Spinal cord (tissue), 10 donors: Measurements from ENCODE around the gene PIAS2. TPM values are rescaled to one million over a fixed set of nuclear protein-coding genes. Genes with fewer than 3 reads are reported as not detected.

Source experiments
- DNase-seq, 6 donors: peaks; one replicate each; pipeline versions ENCODE4 v3.0.0 to v3.0.0-alpha.2; 2013 to 2015; ENCODE audit warnings: low spot score in 6 of 6, low read depth in 4 of 6
- H3K27ac ChIP-seq: one replicate; pipeline ENCODE4 v1.5.1; 2013; ENCODE audit warnings: low read depth, low read length, control low read depth
- H3K27me3 ChIP-seq: one replicate; pipeline ENCODE4 v1.6.1; 2013; ENCODE audit warnings: low read length; ENCODE audit not compliant: control insufficient read depth, insufficient read depth
- H3K36me3 ChIP-seq: one replicate; pipeline ENCODE4 v1.6.1; 2013; ENCODE audit warnings: low read length; ENCODE audit not compliant: control insufficient read depth, insufficient read depth
- H3K4me1 ChIP-seq: one replicate; pipeline ENCODE4 v1.6.1; 2013; ENCODE audit warnings: low read length; ENCODE audit not compliant: control insufficient read depth, insufficient read depth
- H3K4me3 ChIP-seq: one replicate; pipeline ENCODE4 v1.5.1; 2013; ENCODE audit warnings: low read depth, low read length, control low read depth
- H3K9me3 ChIP-seq: one replicate; pipeline ENCODE4 v1.6.1; 2013; ENCODE audit warnings: low read length; ENCODE audit not compliant: control insufficient read depth, insufficient read depth
- WGBS: methylation state at CpG from one replicate; pipeline ENCODE4 v1.1.5; 2013; ENCODE audit warnings: missing lambda C conversion rate; ENCODE audit not compliant: insufficient coverage; 5-methylcytosine and 5-hydroxymethylcytosine counted together
- polyA plus RNA-seq, 2 donors: library from polyadenylated mRNA; unstranded; fragments of 120-200 nt; gene quantifications; one replicate each; pipeline ENCODE4 v1.2.1, GENCODE V29; 2013; ENCODE audit not compliant: insufficient read length in 2 of 2
- total RNA-seq, 2 donors: library from RNA; depleted of rRNA in 1 of 2; stranded (reverse); fragments of 120-200 nt in 1 of 2; fragments of >200 nt in 1 of 2; gene quantifications; one replicate each; pipeline versions ENCODE4 v1.2.3 to v1.2.4, GENCODE V29; 2013 to 2014
- donor health status: healthy.

PIAS2 gene
- total and polyA plus RNA-seq, 4 donors: 26.9 to 59.8 (median 38.1) TPM

GRCh38 chr18:46909497-46909896 lies 7.8 kb downstream of the PIAS2 start:
- H3K4me3 ChIP-seq: no peak overlapping the region
- H3K27ac ChIP-seq: no peak overlapping the region
- no peaks in the 10 kb centered on the region for H3K36me3 ChIP-seq
- no peaks in the 10 kb centered on the region for H3K4me1 ChIP-seq
- no CpG with 5 or more reads among the region's 3 CpGs for WGBS
- peaks cover 4% of the 10 kb centered on the region for H3K9me3 ChIP-seq
- DNase-seq: no peak
- H3K27me3 ChIP-seq: no peaks in the 10 kb centered on the region

- no peak for DNase-seq
- Histone ChIP-seq H3K27me3 (no peaks in the 10 kb centered on the region), H3K4me1 (no peaks in the 10 kb centered on the region), H3K27ac (no peak overlapping the region), H3K9me3 (peaks cover 4% of the 10 kb centered on the region), H3K4me3 (no peak overlapping the region), H3K36me3 (peaks cover 12% of the 10 kb centered on the region)
- WGBS: no CpG with 5 or more reads among the region's 3 CpGs
Measured at GRCh38 chr18:46903406-46903805, 13.9 kb downstream of the PIAS2 start.

DNA sequence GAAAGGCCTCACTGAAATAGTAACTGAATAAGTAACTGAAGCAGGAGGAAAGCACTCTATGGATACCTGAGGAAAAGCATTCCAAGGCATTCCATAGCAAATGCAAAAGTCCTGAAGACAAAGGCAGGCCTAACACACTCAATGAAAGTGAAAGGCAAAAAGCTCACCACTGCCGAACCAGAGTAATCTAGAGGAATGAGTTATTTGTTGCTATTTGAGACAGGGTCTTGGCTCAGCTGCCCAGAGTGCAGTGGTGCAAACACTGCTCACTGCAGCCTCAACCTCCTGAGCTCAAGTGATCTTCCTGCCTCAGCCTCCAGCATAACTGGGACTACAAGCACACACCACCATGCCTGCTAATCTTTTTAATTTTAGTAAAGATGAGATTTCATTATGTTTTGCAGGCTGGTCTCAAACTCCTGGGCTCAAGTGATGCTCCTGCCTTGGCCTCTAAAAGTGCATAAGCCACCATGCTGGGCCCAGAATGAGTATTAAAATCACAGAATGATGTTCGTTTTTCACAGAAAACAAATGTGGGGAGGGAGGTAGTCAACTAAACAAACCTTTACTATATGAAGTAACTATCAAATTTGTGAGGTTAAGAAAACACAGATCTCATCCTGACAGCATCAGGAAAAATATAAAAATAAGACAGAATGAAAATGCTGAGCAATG lies 17.9 kb downstream of the PIAS2 start:
- no peak for DNase-seq
- H3K27me3 ChIP-seq: no peaks in the 10 kb centered on the region
- no peaks in the 10 kb centered on the region for H3K9me3 ChIP-seq
- no peak overlapping the region for H3K27ac ChIP-seq
- no CpG with 5 or more reads among the region's 2 CpGs for WGBS
- H3K36me3 ChIP-seq: peaks cover 12% of the 10 kb centered on the region
- H3K4me3 ChIP-seq: no peak overlapping the region
- no peaks in the 10 kb centered on the region for H3K4me1 ChIP-seq

- Histone ChIP-seq H3K36me3 (peaks cover 3% of the 10 kb centered on the region), H3K4me1 (no peaks in the 10 kb centered on the region), H3K27me3 (no peaks in the 10 kb centered on the region), H3K27ac (no peak overlapping the region), H3K4me3 (no peak overlapping the region), H3K9me3 (no peaks in the 10 kb centered on the region)
- WGBS: no CpG with 5 or more reads among the region's 2 CpGs
- DNase-seq: no peak
Measured at GRCh38 chr18:46894124-46894523, 23.2 kb downstream of the PIAS2 start.

- no peak overlapping the region for H3K4me3 ChIP-seq
- no peaks in the 10 kb centered on the region for H3K4me1 ChIP-seq
- no peak overlapping the region for H3K27ac ChIP-seq
- no peaks in the 10 kb centered on the region for H3K27me3 ChIP-seq
- 100% methylated on average over 1 of the region's 1 CpG for WGBS
- H3K36me3 ChIP-seq: peaks cover 3% of the 10 kb centered on the region
- H3K9me3 ChIP-seq: peaks cover 2% of the 10 kb centered on the region
- DNase-seq: no peak
Measured at GRCh38 chr18:46893360-46893759, 23.9 kb downstream of the PIAS2 start.

DNA sequence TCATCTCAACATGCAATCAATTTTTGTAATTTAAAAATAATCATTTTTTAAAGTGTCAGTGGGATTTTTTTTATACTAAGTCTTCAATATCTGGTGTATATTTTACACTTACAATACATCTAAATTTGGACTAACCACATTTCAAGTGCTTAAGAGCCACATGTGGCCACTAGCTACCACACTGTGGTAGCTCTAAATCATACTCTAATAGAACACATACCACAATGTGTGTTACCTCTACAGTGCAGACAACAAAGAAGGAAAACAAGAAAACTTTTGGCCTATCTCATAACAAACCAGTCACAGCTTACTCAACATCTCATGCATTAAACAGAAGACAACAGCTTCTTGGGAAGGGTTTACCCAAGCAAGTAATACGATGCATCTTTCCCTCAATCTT lies 24.5 kb downstream of the PIAS2 start:
- Histone ChIP-seq H3K36me3 (peaks cover 3% of the 10 kb centered on the region), H3K4me3 (no peak overlapping the region), H3K27me3 (no peaks in the 10 kb centered on the region), H3K9me3 (peaks cover 6% of the 10 kb centered on the region), H3K27ac (no peak overlapping the region), H3K4me1 (no peaks in the 10 kb centered on the region)
- no peak for DNase-seq
- no CpG with 5 or more reads among the region's 1 CpG for WGBS

GRCh38 chr18:46891742-46892214 lies 25.5 kb downstream of the PIAS2 start:
- no peak for DNase-seq
- WGBS: 83% methylated on average over 1 of the region's 3 CpGs
- H3K4me1 ChIP-seq: no peaks in the 10 kb centered on the region
- H3K36me3 ChIP-seq: peaks cover 3% of the 10 kb centered on the region
- H3K4me3 ChIP-seq: no peak overlapping the region
- peaks cover 10% of the 10 kb centered on the region for H3K9me3 ChIP-seq
- no peak overlapping the region for H3K27ac ChIP-seq
- H3K27me3 ChIP-seq: no peaks in the 10 kb centered on the region

- DNase-seq: no peak
- Histone ChIP-seq H3K27me3 (no peaks in the 10 kb centered on the region), H3K9me3 (peaks cover 10% of the 10 kb centered on the region), H3K27ac (no peak overlapping the region), H3K36me3 (peaks cover 3% of the 10 kb centered on the region), H3K4me1 (no peaks in the 10 kb centered on the region), H3K4me3 (no peak overlapping the region)
- WGBS: no CpG with 5 or more reads among the region's 1 CpG
Measured at GRCh38 chr18:46888965-46889364, 28.3 kb downstream of the PIAS2 start.

- Histone ChIP-seq H3K9me3 (peaks cover 10% of the 10 kb centered on the region), H3K36me3 (peaks cover 3% of the 10 kb centered on the region), H3K4me1 (no peaks in the 10 kb centered on the region), H3K4me3 (no peak overlapping the region), H3K27ac (no peak overlapping the region), H3K27me3 (no peaks in the 10 kb centered on the region)
- DNase-seq: no peak
- WGBS: 100% methylated on average over 1 of the region's 2 CpGs
Measured at GRCh38 chr18:46886893-46887292, 30.4 kb downstream of the PIAS2 start.

DNA sequence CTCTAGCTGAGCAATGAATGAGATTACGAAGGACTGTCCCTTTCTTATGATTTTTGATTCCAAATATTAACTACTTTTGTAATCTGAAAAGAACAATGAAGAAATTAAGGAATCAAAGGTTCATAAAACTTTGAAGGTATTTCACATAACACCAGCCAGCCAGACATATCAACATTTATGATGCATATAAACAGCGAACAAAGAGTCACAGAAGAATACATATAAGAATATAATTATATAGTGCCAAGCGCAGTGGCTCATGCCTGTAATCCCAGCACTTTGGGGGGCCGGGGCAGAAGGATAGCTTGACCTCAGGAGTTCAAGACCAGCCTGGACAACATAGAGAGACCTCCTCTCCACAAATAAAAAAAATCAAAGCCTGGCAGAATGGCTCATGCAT lies 34.1 kb downstream of the PIAS2 start:
- Histone ChIP-seq H3K4me1 (no peaks in the 10 kb centered on the region), H3K27ac (no peak overlapping the region), H3K9me3 (peaks cover 10% of the 10 kb centered on the region), H3K4me3 (no peak overlapping the region), H3K36me3 (peaks cover 3% of the 10 kb centered on the region), H3K27me3 (no peaks in the 10 kb centered on the region)
- DNase-seq: no peak
- WGBS: 100% methylated on average over 1 of the region's 4 CpGs
